RWPE2 (cell line): ENCODE results near the gene GSTK1.
A peak's percentile ranks its signal among the peaks of the same experiment; 100 is the strongest.
"Not testable (repeated sequence)": the region's sequence is repeated elsewhere in the genome, so short reads cannot be mapped to it uniquely, and the experiment has no call there.

ENCODE experiments used
- ATAC-seq: fragments of 200-7000 bp; cut with Tn5 transposase; 3 replicates; pipeline ENCODE4 v1.9.1; 2021; ENCODE audit warnings: low read depth
- DNase-seq: peaks from one replicate; pipeline ENCODE4 v3.0.0-alpha.2; 2020; ENCODE audit warnings: low spot score
- H3K27ac ChIP-seq: fragments of 450-650 bp; 2 replicates; pipeline ENCODE4 v1.5.1; 2017; ENCODE audit warnings: mild to moderate bottlenecking; ENCODE audit not compliant: poor library complexity, severe bottlenecking
- H3K27me3 ChIP-seq: fragments of 250-450 bp; sonication (Bioruptor Pico); 2 replicates; pipeline ENCODE4 v1.5.1; 2021; ENCODE audit warnings: mild to moderate bottlenecking, moderate library complexity; ENCODE audit not compliant: insufficient read depth, poor library complexity, severe bottlenecking
- H3K36me3 ChIP-seq: fragments of 250-450 bp; sonication (Bioruptor Pico); 2 replicates; pipeline ENCODE4 v1.5.1; 2020; ENCODE audit warnings: low read depth, mild to moderate bottlenecking, moderate library complexity
- H3K4me1 ChIP-seq: fragments of 250-450 bp; sonication (Bioruptor Pico); 2 replicates; pipeline ENCODE4 v1.5.1; 2021; ENCODE audit warnings: mild to moderate bottlenecking, moderate library complexity; ENCODE audit not compliant: insufficient read depth, poor library complexity, severe bottlenecking
- H3K4me3 ChIP-seq: fragments of 250-450 bp; sonication (Bioruptor Pico); 2 replicates; pipeline ENCODE4 v1.5.1; 2021; ENCODE audit warnings: mild to moderate bottlenecking, moderate library complexity; ENCODE audit not compliant: severe bottlenecking
- H3K9me3 ChIP-seq: fragments of 250-450 bp; sonication (Bioruptor Pico); 2 replicates; pipeline ENCODE4 v1.5.1; 2021; ENCODE audit warnings: mild to moderate bottlenecking, moderate library complexity; ENCODE audit not compliant: severe bottlenecking
- TF ChIP-seq, protein P1 (sequence below): fragments of 450-650 bp; IDR thresholded peaks from one replicate; pipeline ENCODE4 v1.5.1; 2017; ENCODE audit warnings: mild to moderate bottlenecking, moderate library complexity; ENCODE audit not compliant: poor library complexity, severe bottlenecking

Gene GSTK1

GRCh38 chr7:143261901-143262300 lies 1.3 kb upstream of the GSTK1 start:
- Histone ChIP-seq H3K9me3 (no peaks in the 10 kb centered on the region), H3K4me1 (peaks cover 11% of the 10 kb centered on the region), H3K36me3 (peaks cover 13% of the 10 kb centered on the region), H3K27ac (no peak overlapping the region), H3K27me3 (no peaks in the 10 kb centered on the region), H3K4me3 (no peak overlapping the region)
- TF ChIP-seq, protein P1, sequence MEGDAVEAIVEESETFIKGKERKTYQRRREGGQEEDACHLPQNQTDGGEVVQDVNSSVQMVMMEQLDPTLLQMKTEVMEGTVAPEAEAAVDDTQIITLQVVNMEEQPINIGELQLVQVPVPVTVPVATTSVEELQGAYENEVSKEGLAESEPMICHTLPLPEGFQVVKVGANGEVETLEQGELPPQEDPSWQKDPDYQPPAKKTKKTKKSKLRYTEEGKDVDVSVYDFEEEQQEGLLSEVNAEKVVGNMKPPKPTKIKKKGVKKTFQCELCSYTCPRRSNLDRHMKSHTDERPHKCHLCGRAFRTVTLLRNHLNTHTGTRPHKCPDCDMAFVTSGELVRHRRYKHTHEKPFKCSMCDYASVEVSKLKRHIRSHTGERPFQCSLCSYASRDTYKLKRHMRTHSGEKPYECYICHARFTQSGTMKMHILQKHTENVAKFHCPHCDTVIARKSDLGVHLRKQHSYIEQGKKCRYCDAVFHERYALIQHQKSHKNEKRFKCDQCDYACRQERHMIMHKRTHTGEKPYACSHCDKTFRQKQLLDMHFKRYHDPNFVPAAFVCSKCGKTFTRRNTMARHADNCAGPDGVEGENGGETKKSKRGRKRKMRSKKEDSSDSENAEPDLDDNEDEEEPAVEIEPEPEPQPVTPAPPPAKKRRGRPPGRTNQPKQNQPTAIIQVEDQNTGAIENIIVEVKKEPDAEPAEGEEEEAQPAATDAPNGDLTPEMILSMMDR: no peak
- ATAC-seq (no peak), DNase-seq (no peak)

DNA sequence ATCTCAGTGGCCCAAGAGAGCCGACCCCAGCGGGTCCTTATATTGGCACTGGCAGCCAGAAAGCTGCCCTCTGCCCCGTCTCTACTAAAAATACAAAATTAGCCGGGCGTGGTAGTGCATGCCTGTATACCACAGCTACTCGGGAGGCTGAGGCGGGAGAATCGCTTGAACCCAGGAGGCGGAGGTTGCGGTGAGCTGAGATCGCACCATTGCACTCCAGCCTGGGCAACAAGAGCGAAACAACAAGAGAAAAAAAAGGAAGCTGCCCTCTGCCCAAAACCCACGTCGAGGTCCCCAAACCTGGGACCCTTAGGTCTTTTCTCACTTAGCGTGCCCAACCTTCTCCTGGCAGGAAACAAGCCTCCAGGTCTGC lies 941 bp downstream of the GSTK1 start:
- H3K36me3 ChIP-seq: peaks cover 27% of the 10 kb centered on the region

DNA sequence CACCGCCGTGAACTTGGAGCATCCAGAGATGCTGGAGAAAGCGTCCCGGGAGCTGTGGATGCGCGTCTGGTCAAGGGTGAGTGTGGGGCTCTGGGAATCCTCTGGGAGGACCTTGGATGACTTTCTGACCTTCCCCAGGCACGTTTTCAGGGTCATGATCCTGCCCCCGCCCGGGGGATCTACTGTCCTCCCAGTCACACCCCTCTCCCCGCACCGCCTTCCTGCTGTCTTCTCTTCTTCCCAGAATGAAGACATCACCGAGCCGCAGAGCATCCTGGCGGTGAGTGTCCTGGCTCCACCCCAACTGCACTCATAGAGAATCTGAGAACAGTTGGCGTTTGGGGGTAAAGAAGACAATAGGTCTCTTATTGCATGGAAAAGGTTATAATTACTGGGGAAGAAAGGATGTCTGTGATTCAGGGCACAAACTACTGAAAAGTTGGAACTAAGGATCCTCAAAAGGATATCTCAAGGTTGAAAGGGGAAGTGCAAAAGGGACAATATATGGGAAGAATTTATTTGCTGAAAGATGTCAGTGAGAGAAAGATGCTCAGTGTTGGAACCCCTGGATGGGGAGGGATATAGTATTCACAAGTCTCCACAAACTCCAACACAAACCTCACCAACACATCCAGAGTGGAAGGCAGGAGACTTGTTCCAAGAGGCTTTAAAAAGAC lies 1.9 kb downstream of the GSTK1 start:
- no peak for ATAC-seq
- no peaks in the 10 kb centered on the region for H3K9me3 ChIP-seq

More for the DNA sequence above, 941 bp downstream of the GSTK1 start:
- not testable (repeated sequence) for H3K27me3 ChIP-seq, H3K9me3 ChIP-seq, H3K27ac ChIP-seq, DNase-seq, H3K4me1 ChIP-seq, ATAC-seq
- H3K4me3 ChIP-seq: peak overlapping the region; percentile 84

GRCh38 chr7:143269251-143269650 lies 6.0 kb downstream of the GSTK1 start:
- H3K4me3 ChIP-seq: no peak overlapping the region
- no peaks in the 10 kb centered on the region for H3K27me3 ChIP-seq
- TF ChIP-seq, protein P1: no peak
- H3K9me3 ChIP-seq: no peaks in the 10 kb centered on the region
- no peak overlapping the region for H3K27ac ChIP-seq
- DNase-seq (no peak), ATAC-seq (no peak)
- H3K36me3 ChIP-seq: peaks cover 35% of the 10 kb centered on the region
- no peaks in the 10 kb centered on the region for H3K4me1 ChIP-seq

More for the DNA sequence above, 1.9 kb downstream of the GSTK1 start:
- TF ChIP-seq, protein P1: no peak
- DNase-seq: no peak
- peaks cover 35% of the 10 kb centered on the region for H3K36me3 ChIP-seq
- H3K27me3 ChIP-seq: no peaks in the 10 kb centered on the region
- H3K4me3 ChIP-seq: no peak overlapping the region
- no peak overlapping the region for H3K27ac ChIP-seq
- no peaks in the 10 kb centered on the region for H3K4me1 ChIP-seq

DNA sequence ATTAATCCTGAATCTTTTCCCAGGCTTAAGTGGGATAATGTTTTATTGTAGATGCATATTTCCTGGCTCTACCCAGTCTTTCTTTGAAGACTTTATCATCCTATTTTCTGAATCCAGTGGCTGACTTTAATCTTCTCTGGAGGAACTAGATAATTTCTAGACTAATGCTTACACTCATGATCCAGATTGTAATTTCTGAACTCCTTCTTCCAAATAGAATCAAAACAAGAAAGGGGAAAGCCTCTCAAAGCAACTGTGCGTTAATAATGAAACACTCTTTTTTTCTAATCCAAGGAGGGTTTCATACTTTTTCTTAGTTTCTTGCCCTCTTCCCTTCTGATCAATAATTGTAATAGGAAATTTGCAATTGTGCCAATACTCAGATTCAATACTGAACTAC lies 8.0 kb downstream of the GSTK1 start:
- no peak overlapping the region for H3K27ac ChIP-seq
- H3K9me3 ChIP-seq: no peaks in the 10 kb centered on the region
- no peak overlapping the region for H3K4me3 ChIP-seq
- peaks cover 24% of the 10 kb centered on the region for H3K36me3 ChIP-seq
- no peaks in the 10 kb centered on the region for H3K27me3 ChIP-seq
- no peak for DNase-seq
- no peak for ATAC-seq
- no peaks in the 10 kb centered on the region for H3K4me1 ChIP-seq
- TF ChIP-seq, protein P1: no peak
